ENCODE data around the gene COPZ2. TPM values are rescaled to one million over a fixed set of nuclear protein-coding genes. Genes with fewer than 3 reads are reported as not detected.

COPZ2 gene
- total RNA-seq, 1 experiment from 2014 or later: 1.2 TPM

DNA sequence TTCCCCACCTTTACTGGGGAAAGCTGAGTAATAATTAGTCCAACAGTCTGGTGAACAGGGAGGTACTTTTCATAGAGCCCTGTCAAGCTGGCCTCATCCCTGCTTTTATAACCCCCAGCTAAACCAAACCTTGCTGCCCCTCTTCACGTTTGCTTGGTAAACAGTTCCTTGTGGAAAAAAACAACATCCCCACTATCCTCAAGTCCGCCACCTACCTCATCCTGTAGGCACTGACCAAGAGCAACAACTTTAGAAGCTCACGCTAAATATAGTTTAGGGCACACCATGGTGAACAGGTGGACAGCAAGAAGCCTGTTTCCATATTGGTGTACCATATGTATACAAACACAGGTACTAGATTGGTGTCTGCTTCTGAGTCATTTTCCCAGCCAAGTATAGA, 27.0 kb upstream of the COPZ2 start:
- BruUV-seq (replicated peaks): no TSS peak
- CTCF ChIA-PET: interaction anchor here (0.6 to 0.9 kb wide), 2 partner anchors 27 to 1127 kb away, joined by 3 to 5 read pairs; no protein-coding TSS in a partner anchor
- H3K27me3 Mint-ChIP-seq (ENCODE audit: unreplicated experiment): no peaks in the 10 kb centered on the region
- H3K36me3 Mint-ChIP-seq (ENCODE audit: insufficient read depth, unreplicated experiment): peaks cover 89% of the 10 kb centered on the region
- no peak overlapping the region for H3K4me3 Mint-ChIP-seq (ENCODE audit: low read depth, unreplicated experiment)
- no peak for TF ChIP-seq CTCF (IDR thresholded peaks at IDR 0.05; ENCODE audit: unreplicated experiment)
- H3K4me1 Mint-ChIP-seq (ENCODE audit: low read depth, unreplicated experiment): no peaks in the 10 kb centered on the region
- H3K27ac Mint-ChIP-seq (ENCODE audit: unreplicated experiment): peak overlapping the region; percentile 22
- DNase-seq: no peak
- intact Hi-C loops (cut with micrococcal nuclease; ENCODE audit: unreplicated experiment): no loop called here
- H3K9me3 Mint-ChIP-seq (ENCODE audit: low read depth, unreplicated experiment): no peaks in the 10 kb centered on the region

DNA sequence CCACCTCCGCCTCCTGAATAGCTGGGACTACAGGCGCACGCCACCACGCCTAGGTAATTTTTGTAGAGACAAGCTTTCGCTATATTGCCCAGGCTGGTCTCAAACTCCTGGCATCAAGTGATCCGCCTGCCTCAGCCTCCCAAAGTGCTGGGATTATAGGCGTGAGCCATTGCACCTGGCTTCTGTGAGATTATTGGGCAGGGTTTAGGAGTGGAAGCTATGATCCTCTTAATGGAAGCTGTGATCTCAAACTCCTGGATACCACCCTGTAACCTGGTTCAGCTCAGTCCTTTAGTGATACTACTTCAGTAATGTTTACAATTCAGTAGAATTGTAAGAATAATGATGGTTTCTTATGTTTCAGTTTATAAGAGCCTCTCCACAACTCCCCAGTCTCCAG, 24.7 kb upstream of the COPZ2 start:
- Mint-ChIP-seq H3K4me3 (ENCODE audit: low read depth, unreplicated experiment) (no peak overlapping the region), H3K9me3 (ENCODE audit: low read depth, unreplicated experiment) (no peaks in the 10 kb centered on the region), H3K4me1 (ENCODE audit: low read depth, unreplicated experiment) (peaks cover 8% of the 10 kb centered on the region), H3K36me3 (ENCODE audit: insufficient read depth, unreplicated experiment) (peaks cover 92% of the 10 kb centered on the region), H3K27ac (ENCODE audit: unreplicated experiment) (peak overlapping the region; percentile 15), H3K27me3 (ENCODE audit: unreplicated experiment) (no peaks in the 10 kb centered on the region)
- CTCF ChIA-PET: interaction anchor here (0.5 kb wide), 1 partner anchor 391 kb away, joined by 5 read pairs; no protein-coding TSS in a partner anchor
- DNase-seq: no peak
- BruUV-seq (replicated peaks): no TSS peak
- intact Hi-C loops (cut with micrococcal nuclease; ENCODE audit: unreplicated experiment): no loop called here
- no peak for TF ChIP-seq CTCF (IDR thresholded peaks at IDR 0.05; ENCODE audit: unreplicated experiment)

GRCh38 chr17:48060249-48060648, 22.7 kb upstream of the COPZ2 start:
- intact Hi-C loops (cut with micrococcal nuclease; ENCODE audit: unreplicated experiment): no loop called here
- H3K4me1 Mint-ChIP-seq (ENCODE audit: low read depth, unreplicated experiment): peaks cover 24% of the 10 kb centered on the region
- BruUV-seq (replicated peaks): no TSS peak
- H3K4me3 Mint-ChIP-seq (ENCODE audit: low read depth, unreplicated experiment): no peak overlapping the region
- peak overlapping the region; percentile 45 for H3K27ac Mint-ChIP-seq (ENCODE audit: unreplicated experiment)
- peaks cover 92% of the 10 kb centered on the region for H3K36me3 Mint-ChIP-seq (ENCODE audit: insufficient read depth, unreplicated experiment)
- CTCF ChIA-PET: interaction anchor here (0.6 kb wide), 1 partner anchor 211 kb away, joined by 3 read pairs; no protein-coding TSS in a partner anchor
- no peaks in the 10 kb centered on the region for H3K27me3 Mint-ChIP-seq (ENCODE audit: unreplicated experiment)
- DNase-seq: no peak
- H3K9me3 Mint-ChIP-seq (ENCODE audit: low read depth, unreplicated experiment): no peaks in the 10 kb centered on the region
- TF ChIP-seq CTCF (IDR thresholded peaks at IDR 0.05; ENCODE audit: unreplicated experiment): no peak

DNA sequence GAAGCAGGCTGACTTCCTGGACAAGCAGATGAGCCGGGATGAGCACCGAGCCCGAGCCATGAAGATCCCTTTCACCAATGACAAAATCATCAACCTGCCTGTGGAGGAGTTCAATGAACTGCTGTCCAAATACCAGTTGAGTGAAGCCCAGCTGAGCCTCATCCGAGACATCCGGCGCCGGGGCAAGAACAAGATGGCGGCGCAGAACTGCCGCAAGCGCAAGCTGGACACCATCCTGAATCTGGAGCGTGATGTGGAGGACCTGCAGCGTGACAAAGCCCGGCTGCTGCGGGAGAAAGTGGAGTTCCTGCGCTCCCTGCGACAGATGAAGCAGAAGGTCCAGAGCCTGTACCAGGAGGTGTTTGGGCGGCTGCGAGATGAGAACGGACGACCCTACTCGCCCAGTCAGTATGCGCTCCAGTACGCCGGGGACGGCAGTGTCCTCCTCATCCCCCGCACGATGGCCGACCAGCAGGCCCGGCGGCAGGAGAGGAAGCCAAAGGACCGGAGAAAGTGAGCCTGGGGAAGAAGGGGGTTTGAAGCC, 21.6 kb upstream of the COPZ2 start:
- TF ChIP-seq CTCF (IDR thresholded peaks at IDR 0.05; ENCODE audit: unreplicated experiment): no peak
- H3K9me3 Mint-ChIP-seq (ENCODE audit: low read depth, unreplicated experiment): no peaks in the 10 kb centered on the region
- intact Hi-C loops (cut with micrococcal nuclease; ENCODE audit: unreplicated experiment): no loop called here
- BruUV-seq (replicated peaks): TSS peak; percentile 33
- no peaks in the 10 kb centered on the region for H3K27me3 Mint-ChIP-seq (ENCODE audit: unreplicated experiment)
- H3K27ac Mint-ChIP-seq (ENCODE audit: unreplicated experiment): peak overlapping the region; percentile 80
- no peak overlapping the region for H3K4me3 Mint-ChIP-seq (ENCODE audit: low read depth, unreplicated experiment)
- peaks cover 29% of the 10 kb centered on the region for H3K4me1 Mint-ChIP-seq (ENCODE audit: low read depth, unreplicated experiment)
- CTCF ChIA-PET: interaction anchor here (2.1 kb wide), 1 partner anchor 11 kb away, joined by 7 read pairs; the partner anchor contains the start of gene NFE2L1
- DNase-seq: no peak
- H3K36me3 Mint-ChIP-seq (ENCODE audit: insufficient read depth, unreplicated experiment): peaks cover 90% of the 10 kb centered on the region

Measured in Calu3 (cell line).